Measurements from ENCODE around the gene IRF1. TPM values are rescaled to one million over a fixed set of nuclear protein-coding genes. Genes with fewer than 3 reads are reported as not detected.

The IRF1 gene
- total RNA-seq, 1 donor from 2014 or later, result 2.9 TPM

GRCh38 chr5:132495667-132496190, 5.2 kb upstream of the IRF1 start:
- Histone ChIP-seq H3K4me3 (ENCODE audit: low read depth, low read length) (peak overlapping the region; percentile 60), H3K27me3 (ENCODE audit: control insufficient read depth, insufficient read depth, low read length) (no peaks in the 10 kb centered on the region), H3K36me3 (ENCODE audit: control insufficient read depth, insufficient read depth, low read length) (no peaks in the 10 kb centered on the region)
- FAIRE-seq, result no peak
- DNase-seq (ENCODE audit: low read depth), result no peak
- no peak for TF ChIP-seq CTCF (IDR thresholded peaks at IDR 0.05; ENCODE audit: insufficient read depth, low read length, severe bottlenecking)

- TF ChIP-seq CTCF (IDR thresholded peaks at IDR 0.05; ENCODE audit: insufficient read depth, low read length, severe bottlenecking), result no peak
- no peak for DNase-seq (ENCODE audit: low read depth)
- no peak for FAIRE-seq
These were observed 3.2 kb upstream of the IRF1 start for GRCh38 chr5:132493821-132494220.

GRCh38 chr5:132493241-132493640, 2.7 kb upstream of the IRF1 start:
- TF ChIP-seq CTCF (IDR thresholded peaks at IDR 0.05; ENCODE audit: insufficient read depth, low read length, severe bottlenecking), result no peak

More at GRCh38 chr5:132493821-132494220, 3.2 kb upstream of the IRF1 start:
- Histone ChIP-seq H3K4me3 (ENCODE audit: low read depth, low read length) (no peak overlapping the region), H3K27me3 (ENCODE audit: control insufficient read depth, insufficient read depth, low read length) (no peaks in the 10 kb centered on the region), H3K36me3 (ENCODE audit: control insufficient read depth, insufficient read depth, low read length) (no peaks in the 10 kb centered on the region)

GRCh38 chr5:132492386-132493125, 2.0 kb upstream of the IRF1 start:
- Histone ChIP-seq H3K36me3 (ENCODE audit: control insufficient read depth, insufficient read depth, low read length) (peaks cover 1% of the 10 kb centered on the region), H3K27me3 (ENCODE audit: control insufficient read depth, insufficient read depth, low read length) (no peaks in the 10 kb centered on the region), H3K4me3 (ENCODE audit: low read depth, low read length) (no peak overlapping the region)
- no peak for DNase-seq (ENCODE audit: low read depth)
- no peak for TF ChIP-seq CTCF (IDR thresholded peaks at IDR 0.05; ENCODE audit: insufficient read depth, low read length, severe bottlenecking)
- FAIRE-seq, result no peak

More at GRCh38 chr5:132493241-132493640, 2.7 kb upstream of the IRF1 start:
- H3K27me3 ChIP-seq (ENCODE audit: control insufficient read depth, insufficient read depth, low read length), result no peaks in the 10 kb centered on the region
- H3K4me3 ChIP-seq (ENCODE audit: low read depth, low read length), result no peak overlapping the region
- H3K36me3 ChIP-seq (ENCODE audit: control insufficient read depth, insufficient read depth, low read length), result no peaks in the 10 kb centered on the region
- no peak for DNase-seq (ENCODE audit: low read depth)
- no peak for FAIRE-seq

- Histone ChIP-seq H3K4me3 (ENCODE audit: low read depth, low read length) (peak overlapping the region; percentile 73), H3K36me3 (ENCODE audit: control insufficient read depth, insufficient read depth, low read length) (peaks cover 4% of the 10 kb centered on the region), H3K27me3 (ENCODE audit: control insufficient read depth, insufficient read depth, low read length) (no peaks in the 10 kb centered on the region)
- FAIRE-seq (no peak), DNase-seq (ENCODE audit: low read depth) (no peak)
- no peak for TF ChIP-seq CTCF (IDR thresholded peaks at IDR 0.05; ENCODE audit: insufficient read depth, low read length, severe bottlenecking)
These were observed 1.1 kb upstream of the IRF1 start for GRCh38 chr5:132491368-132492364.

Data from bronchial epithelial cell (primary cell).